ENCODE measurements around the gene C15orf40.
"Not testable (repeated sequence)": the region's sequence is repeated elsewhere in the genome, so short reads cannot be mapped to it uniquely, and the experiment has no call there.

Gene C15orf40

GRCh38 chr15:83011271-83012075, at the start of gene C15orf40:
C15orf40 (minus strand) TSS chr15:83011639; CDS start chr15:83011607, 32 bp downstream.
- DNase-seq (ENCODE audit: low read depth in 2 of 2, low spot score in 1 of 2): peak; percentile 66 to 78

- DNase-seq (ENCODE audit: low read depth in 2 of 2, low spot score in 1 of 2): no peak
Observed at GRCh38 chr15:83057696-83058376, 46.4 kb upstream of the C15orf40 start.

- DNase-seq (ENCODE audit: low read depth in 2 of 2, low spot score in 1 of 2): no peak
Observed at GRCh38 chr15:83057002-83057401, 45.6 kb upstream of the C15orf40 start.

- no peak for DNase-seq (ENCODE audit: low read depth in 2 of 2, low spot score in 1 of 2)
Observed at GRCh38 chr15:83053151-83053550, 41.7 kb upstream of the C15orf40 start.

GRCh38 chr15:83046558-83047127, 35.2 kb upstream of the C15orf40 start:
- DNase-seq (ENCODE audit: low read depth in 2 of 2, low spot score in 1 of 2): no peak

- DNase-seq (ENCODE audit: low read depth in 2 of 2, low spot score in 1 of 2): no peak
Observed at GRCh38 chr15:83044156-83044555, 32.7 kb upstream of the C15orf40 start.

- DNase-seq (ENCODE audit: low read depth in 2 of 2, low spot score in 1 of 2): no peak
Observed at GRCh38 chr15:83039206-83039605, 27.8 kb upstream of the C15orf40 start.

- DNase-seq (ENCODE audit: low read depth in 2 of 2, low spot score in 1 of 2): no peak
Observed at GRCh38 chr15:83036253-83036652, 24.8 kb upstream of the C15orf40 start.

GRCh38 chr15:83031234-83031633, 19.8 kb upstream of the C15orf40 start:
- not testable (repeated sequence) for DNase-seq (ENCODE audit: low read depth in 2 of 2, low spot score in 1 of 2)

- no peak for DNase-seq (ENCODE audit: low read depth in 2 of 2, low spot score in 1 of 2)
Observed at GRCh38 chr15:83030021-83030420, 18.6 kb upstream of the C15orf40 start.

GRCh38 chr15:83018436-83018835, 7.0 kb upstream of the C15orf40 start:
- no peak for DNase-seq (ENCODE audit: low read depth in 2 of 2, low spot score in 1 of 2)

GRCh38 chr15:83016906-83017305, 5.5 kb upstream of the C15orf40 start:
- no peak for DNase-seq (ENCODE audit: low read depth in 2 of 2, low spot score in 1 of 2)

- no peak for DNase-seq (ENCODE audit: low read depth in 2 of 2, low spot score in 1 of 2)
Observed at GRCh38 chr15:83015361-83015760, 3.9 kb upstream of the C15orf40 start.

- DNase-seq (ENCODE audit: low read depth in 2 of 2, low spot score in 1 of 2): no peak
Observed at GRCh38 chr15:83014205-83014653, 2.8 kb upstream of the C15orf40 start.

GRCh38 chr15:83012636-83013035, 1.2 kb upstream of the C15orf40 start:
- DNase-seq (ENCODE audit: low read depth in 2 of 2, low spot score in 1 of 2): no peak

GRCh38 chr15:83012076-83012426, 612 bp upstream of the C15orf40 start:
- no peak for DNase-seq (ENCODE audit: low read depth in 2 of 2, low spot score in 1 of 2)

GRCh38 chr15:83010709-83011270, 649 bp downstream of the C15orf40 start:
- peak in 1 of 2 donors; percentile 39 for DNase-seq (ENCODE audit: low read depth in 2 of 2, low spot score in 1 of 2)

- DNase-seq (ENCODE audit: low read depth in 2 of 2, low spot score in 1 of 2): not testable (repeated sequence)
Observed at GRCh38 chr15:83000672-83001031, 10.8 kb downstream of the C15orf40 start.

GRCh38 chr15:82999905-83000671, 11.4 kb downstream of the C15orf40 start:
- DNase-seq (ENCODE audit: low read depth in 2 of 2, low spot score in 1 of 2): peak in 1 of 2 donors; percentile 3

GRCh38 chr15:82999426-82999825, 12.0 kb downstream of the C15orf40 start:
- no peak for DNase-seq (ENCODE audit: low read depth in 2 of 2, low spot score in 1 of 2)

GRCh38 chr15:82995938-82996337, 15.5 kb downstream of the C15orf40 start:
- DNase-seq (ENCODE audit: low read depth in 2 of 2, low spot score in 1 of 2): no peak
